ENCODE results near the gene SGMS1.

The SGMS1 gene

DNA sequence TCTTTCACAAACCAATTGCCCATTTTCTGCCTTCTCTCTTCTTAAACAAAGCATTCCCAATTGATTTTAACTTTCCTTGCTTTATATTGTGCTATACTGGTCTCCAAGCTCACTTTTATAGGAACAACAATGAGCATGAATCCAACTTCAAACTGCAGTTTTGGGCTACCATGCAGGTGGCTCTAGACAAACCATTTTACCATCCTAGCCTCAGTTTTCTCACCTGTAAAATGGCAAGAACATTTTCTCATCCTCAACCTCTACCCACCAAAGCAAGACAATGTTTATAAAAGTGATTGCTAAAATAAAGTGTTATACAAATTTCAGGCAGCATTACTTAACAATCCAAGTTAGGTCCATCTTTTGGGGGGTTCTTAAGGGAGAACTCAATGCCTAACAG lies 305.6 kb downstream of the SGMS1 start:
- DNase-seq (ENCODE audit: low read depth): no peak
- H3K4me3 ChIP-seq (ENCODE audit: low read depth, low read length): no peak overlapping the region
- TF ChIP-seq, protein P1, sequence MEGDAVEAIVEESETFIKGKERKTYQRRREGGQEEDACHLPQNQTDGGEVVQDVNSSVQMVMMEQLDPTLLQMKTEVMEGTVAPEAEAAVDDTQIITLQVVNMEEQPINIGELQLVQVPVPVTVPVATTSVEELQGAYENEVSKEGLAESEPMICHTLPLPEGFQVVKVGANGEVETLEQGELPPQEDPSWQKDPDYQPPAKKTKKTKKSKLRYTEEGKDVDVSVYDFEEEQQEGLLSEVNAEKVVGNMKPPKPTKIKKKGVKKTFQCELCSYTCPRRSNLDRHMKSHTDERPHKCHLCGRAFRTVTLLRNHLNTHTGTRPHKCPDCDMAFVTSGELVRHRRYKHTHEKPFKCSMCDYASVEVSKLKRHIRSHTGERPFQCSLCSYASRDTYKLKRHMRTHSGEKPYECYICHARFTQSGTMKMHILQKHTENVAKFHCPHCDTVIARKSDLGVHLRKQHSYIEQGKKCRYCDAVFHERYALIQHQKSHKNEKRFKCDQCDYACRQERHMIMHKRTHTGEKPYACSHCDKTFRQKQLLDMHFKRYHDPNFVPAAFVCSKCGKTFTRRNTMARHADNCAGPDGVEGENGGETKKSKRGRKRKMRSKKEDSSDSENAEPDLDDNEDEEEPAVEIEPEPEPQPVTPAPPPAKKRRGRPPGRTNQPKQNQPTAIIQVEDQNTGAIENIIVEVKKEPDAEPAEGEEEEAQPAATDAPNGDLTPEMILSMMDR (IDR thresholded peaks at IDR 0.05; ENCODE audit: low read depth, low read length, missing control alignments): no peak

DNA sequence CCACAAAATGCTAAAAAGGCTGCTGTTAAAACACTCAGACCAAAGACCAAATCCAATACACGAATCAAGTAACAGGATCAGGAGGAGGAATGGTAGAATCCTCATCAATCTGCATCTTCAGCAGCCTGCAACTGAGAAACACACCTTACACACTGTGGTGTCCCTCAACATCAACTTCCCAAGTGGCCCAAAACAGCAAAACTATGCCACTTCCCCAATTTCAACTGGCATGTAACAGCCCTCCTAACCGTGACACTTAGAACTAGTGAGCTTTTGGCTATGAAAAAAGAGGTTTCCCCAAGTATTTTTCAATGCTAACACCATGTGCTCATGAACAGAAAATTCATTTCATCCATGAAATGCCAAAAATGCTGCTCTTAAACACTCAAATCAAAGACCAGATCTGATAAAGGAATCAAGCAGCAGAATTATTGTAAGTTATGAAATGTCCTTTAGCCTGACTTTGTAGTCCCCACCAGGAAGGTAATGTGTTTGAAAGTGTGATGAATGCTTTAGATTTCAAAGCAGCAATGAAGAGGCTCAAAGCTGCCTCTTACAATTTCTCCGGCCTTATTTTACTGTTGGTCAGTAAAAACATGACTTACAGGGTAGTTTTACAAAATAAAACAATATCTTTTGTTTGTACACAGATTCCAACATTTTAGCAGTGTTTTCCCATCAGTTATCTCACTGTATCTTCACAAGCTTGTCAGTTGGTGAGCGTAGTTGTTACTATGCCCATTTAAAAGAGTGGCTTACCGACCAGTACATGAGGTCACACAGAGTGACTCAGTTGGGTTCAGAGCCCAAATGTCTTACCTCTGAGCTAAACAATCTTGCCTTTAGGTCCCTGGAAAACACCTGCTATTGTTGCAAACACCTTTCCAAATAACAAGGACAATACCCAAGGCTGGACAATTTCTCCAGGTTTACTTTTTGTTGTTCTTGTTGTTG lies 306.8 kb downstream of the SGMS1 start:
- TF ChIP-seq, protein P1 (IDR thresholded peaks at IDR 0.05; ENCODE audit: low read depth, low read length, missing control alignments): no peak
- DNase-seq (ENCODE audit: low read depth): no peak
- no peak overlapping the region for H3K4me3 ChIP-seq (ENCODE audit: low read depth, low read length)

DNA sequence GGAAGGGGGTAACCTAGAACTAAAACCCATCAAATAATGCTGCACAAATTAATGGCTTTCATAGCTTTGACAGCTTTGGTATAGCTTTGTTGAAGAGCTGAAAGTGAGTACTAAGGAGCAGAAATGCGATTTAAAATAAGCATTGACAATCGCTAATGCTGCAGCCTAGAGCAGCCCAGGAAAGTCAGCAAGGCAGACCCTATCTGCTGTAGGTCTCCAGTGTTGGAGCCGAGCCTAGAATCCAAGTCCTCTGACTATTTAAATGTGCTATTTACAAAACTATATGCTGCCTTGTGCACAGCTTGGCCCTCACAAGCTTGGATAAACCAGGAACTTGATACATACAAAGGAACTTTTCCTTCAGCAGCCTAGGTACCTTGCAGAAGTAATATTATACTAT lies 307.6 kb downstream of the SGMS1 start:
- TF ChIP-seq, protein P1 (IDR thresholded peaks at IDR 0.05; ENCODE audit: low read depth, low read length, missing control alignments): no peak
- DNase-seq (ENCODE audit: low read depth): no peak
- H3K4me3 ChIP-seq (ENCODE audit: low read depth, low read length): no peak overlapping the region

DNA sequence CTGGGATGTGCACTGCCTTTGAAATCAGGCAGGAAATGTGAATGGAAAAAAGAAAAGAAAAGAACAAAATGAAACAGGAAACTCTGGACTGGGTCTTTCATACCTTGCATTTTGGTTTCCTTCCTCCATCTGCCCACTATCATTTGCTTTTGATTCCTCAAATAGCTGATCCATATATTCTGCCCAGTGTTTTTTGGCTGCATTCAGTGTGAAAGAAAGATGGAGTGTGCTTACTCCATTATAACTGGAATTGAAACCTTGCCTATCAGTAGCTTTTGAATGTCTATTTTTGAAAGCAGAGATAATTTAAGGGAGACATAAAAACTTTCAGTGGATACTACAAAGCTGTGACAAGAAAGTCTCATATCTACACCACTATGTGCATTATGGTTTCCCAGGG lies 308.3 kb downstream of the SGMS1 start:
- no peak for DNase-seq (ENCODE audit: low read depth)
- TF ChIP-seq, protein P1 (IDR thresholded peaks at IDR 0.05; ENCODE audit: low read depth, low read length, missing control alignments): no peak
- no peak overlapping the region for H3K4me3 ChIP-seq (ENCODE audit: low read depth, low read length)

GRCh38 chr10:50314169-50315071 lies 309.3 kb downstream of the SGMS1 start:
- TF ChIP-seq, protein P1 (IDR thresholded peaks at IDR 0.05; ENCODE audit: low read depth, low read length, missing control alignments): no peak
- no peak for DNase-seq (ENCODE audit: low read depth)
- no peak overlapping the region for H3K4me3 ChIP-seq (ENCODE audit: low read depth, low read length)

GRCh38 chr10:50312464-50313437 lies 311.0 kb downstream of the SGMS1 start:
- TF ChIP-seq, protein P1 (IDR thresholded peaks at IDR 0.05; ENCODE audit: low read depth, low read length, missing control alignments): no peak

More at GRCh38 chr10:50312464-50313437, 311.0 kb downstream of the SGMS1 start:
- no peak for DNase-seq (ENCODE audit: low read depth)
- H3K4me3 ChIP-seq (ENCODE audit: low read depth, low read length): no peak overlapping the region
